Activated naive CD4-positive, alpha-beta T cell treated with anti-CD3 and anti-CD28 coated beads, Interleukin-2, amount 50 U/mL, for 24 hours (primary cell): ENCODE data around the gene NIT1.

ENCODE experiments used
- H3K27ac Mint-ChIP-seq: one replicate; pipeline ENCODE4 v1.8.0; 2021; ENCODE audit warnings: mild to moderate bottlenecking, mixed read lengths
- H3K27me3 Mint-ChIP-seq: one replicate; pipeline ENCODE4 v1.8.0; 2021; ENCODE audit warnings: mixed read lengths
- H3K36me3 Mint-ChIP-seq: one replicate; pipeline ENCODE4 v1.8.0; 2021; ENCODE audit warnings: mixed read lengths
- H3K4me1 Mint-ChIP-seq: one replicate; pipeline ENCODE4 v1.8.0; 2021; ENCODE audit warnings: mixed read lengths
- H3K4me3 Mint-ChIP-seq: one replicate; pipeline ENCODE4 v1.8.0; 2021; ENCODE audit warnings: mild to moderate bottlenecking, mixed read lengths
- H3K9me3 Mint-ChIP-seq: one replicate; pipeline ENCODE4 v1.8.0; 2021; ENCODE audit warnings: mixed read lengths

Gene NIT1, protein sequence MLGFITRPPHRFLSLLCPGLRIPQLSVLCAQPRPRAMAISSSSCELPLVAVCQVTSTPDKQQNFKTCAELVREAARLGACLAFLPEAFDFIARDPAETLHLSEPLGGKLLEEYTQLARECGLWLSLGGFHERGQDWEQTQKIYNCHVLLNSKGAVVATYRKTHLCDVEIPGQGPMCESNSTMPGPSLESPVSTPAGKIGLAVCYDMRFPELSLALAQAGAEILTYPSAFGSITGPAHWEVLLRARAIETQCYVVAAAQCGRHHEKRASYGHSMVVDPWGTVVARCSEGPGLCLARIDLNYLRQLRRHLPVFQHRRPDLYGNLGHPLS

DNA sequence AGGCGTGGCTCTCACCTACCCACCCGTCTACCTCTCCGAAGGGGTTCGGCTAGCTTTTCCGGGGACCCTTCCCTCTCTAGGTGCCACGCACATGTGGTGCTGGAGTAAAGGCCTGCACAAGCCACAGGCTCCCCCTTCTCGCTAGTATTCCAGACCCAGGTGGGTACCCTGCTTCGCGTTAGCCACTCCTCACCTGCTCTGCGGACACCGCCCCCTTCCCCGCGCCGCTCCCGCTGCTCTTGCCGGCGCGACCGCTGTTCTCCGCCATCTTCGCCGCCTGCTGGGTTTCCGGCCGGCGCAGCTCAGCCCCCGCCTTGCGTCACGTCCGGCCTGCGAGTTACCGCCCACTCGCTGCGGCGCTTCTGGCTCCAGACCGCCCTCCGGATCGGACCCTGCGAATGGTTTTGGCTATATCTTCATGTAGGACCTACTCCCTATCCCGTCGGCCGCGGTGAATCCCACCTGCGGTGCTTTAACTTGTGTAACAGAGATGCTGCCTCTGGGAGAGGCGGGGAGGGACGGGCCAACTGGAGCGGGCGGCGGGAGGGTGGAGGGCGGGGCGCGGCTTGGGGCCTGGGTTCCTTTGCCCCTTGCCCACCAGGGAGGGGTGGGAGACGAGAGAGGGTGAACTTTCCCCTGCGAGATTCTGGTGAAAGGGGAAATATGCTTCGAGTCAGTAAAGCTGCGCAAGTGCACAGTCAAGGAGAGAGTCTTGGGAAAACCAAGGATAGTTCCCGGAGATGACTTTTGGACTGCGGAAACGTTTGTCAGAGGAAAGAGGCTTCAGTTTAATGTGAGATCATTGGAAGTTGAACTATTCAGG lies at the start of gene NIT1, which contains the start of gene PFDN2:
Gene NIT1 (plus strand): TSS at position 347 of the 823 bp plus-strand sequence. CDS start 72 bp downstream, at position 419.
Gene PFDN2 (minus strand): TSS at position 279 of the 823 bp plus-strand sequence. CDS start 11 bp downstream, at position 268.
- Mint-ChIP-seq H3K27ac (peak within 1 kb of the TSS; percentile 96), H3K9me3 (no peaks in the 10 kb centered on the region), H3K36me3 (peaks cover 14% of the 10 kb centered on the region), H3K4me1 (peaks cover 72% of the 10 kb centered on the region), H3K27me3 (no peaks in the 10 kb centered on the region), H3K4me3 (peak within 1 kb of the TSS; percentile 90)

DNA sequence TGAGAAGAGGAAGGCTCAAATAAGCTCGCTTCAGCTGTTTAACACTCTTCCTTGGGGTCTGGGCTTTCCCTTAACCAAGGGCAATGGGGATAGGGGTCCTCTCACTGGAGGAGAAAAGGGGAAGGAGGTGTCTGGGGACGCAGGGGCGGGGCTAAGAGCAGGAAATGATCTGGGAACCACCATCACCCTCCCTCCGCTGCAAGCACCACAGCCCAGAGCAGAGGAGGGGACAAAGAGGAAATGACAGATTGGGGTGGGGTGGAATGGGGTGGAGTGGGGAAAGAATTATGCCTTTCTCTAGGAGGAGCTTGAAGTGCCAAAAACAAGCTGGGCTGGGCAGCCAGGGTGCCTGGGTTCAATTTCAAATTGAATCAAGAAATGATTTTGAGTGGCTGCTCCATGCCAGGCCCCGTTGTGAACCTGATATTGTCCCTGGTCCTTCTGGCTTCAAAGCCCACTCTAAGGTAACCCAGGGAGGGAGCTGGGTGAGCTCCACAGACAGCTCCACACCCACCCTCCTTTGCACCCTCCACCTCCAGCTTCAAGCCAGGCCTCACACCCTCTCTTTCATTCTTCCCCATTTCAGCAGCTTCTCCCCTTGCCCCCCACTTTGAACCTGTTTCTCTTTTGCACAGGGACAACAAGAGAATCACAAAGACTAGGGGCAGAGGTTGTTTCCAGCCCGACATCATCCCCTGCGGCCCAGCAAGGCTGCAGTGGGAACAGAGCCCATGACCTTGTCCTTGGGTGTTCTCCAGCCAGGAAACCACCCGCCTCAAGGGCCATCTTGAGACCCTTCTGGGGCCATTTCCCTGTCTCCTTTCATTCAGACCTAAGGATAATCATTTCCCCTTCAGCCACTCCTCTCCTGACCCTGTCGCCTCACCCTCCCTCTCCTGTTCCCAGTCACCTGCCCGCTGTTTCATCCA lies 49.3 kb upstream of the NIT1 start:
- no peaks in the 10 kb centered on the region for H3K27me3 Mint-ChIP-seq
- H3K4me1 Mint-ChIP-seq = peaks cover 76% of the 10 kb centered on the region
- H3K4me3 Mint-ChIP-seq = peak overlapping the region; percentile 95
- peaks cover 8% of the 10 kb centered on the region for H3K36me3 Mint-ChIP-seq
- H3K27ac Mint-ChIP-seq = peak overlapping the region; percentile 97
- H3K9me3 Mint-ChIP-seq = no peaks in the 10 kb centered on the region

DNA sequence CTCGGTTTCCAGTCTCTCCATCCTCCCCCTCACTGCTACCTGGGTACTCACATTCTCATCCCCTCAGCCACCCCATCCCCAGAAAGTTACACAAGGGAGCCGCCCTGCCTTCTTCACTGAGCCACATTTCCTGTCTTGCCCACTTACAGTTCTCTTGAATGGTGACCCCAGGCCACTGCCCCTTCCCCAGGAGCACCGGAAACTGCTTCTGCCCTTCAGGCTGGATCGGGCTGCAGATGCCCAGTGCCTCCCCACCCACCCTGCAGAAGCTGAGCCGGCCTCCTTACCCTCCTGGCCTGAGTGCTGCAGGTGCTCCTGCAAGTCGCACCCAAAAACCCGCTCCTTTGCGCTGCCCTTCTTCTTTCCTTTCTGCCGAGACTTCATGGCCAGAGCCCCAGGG lies 48.7 kb upstream of the NIT1 start:
- peaks cover 8% of the 10 kb centered on the region for H3K36me3 Mint-ChIP-seq
- H3K27ac Mint-ChIP-seq = peak overlapping the region; percentile 97
- H3K4me3 Mint-ChIP-seq = peak overlapping the region; percentile 95
- no peaks in the 10 kb centered on the region for H3K9me3 Mint-ChIP-seq
- H3K27me3 Mint-ChIP-seq = no peaks in the 10 kb centered on the region
- H3K4me1 Mint-ChIP-seq = peaks cover 69% of the 10 kb centered on the region

DNA sequence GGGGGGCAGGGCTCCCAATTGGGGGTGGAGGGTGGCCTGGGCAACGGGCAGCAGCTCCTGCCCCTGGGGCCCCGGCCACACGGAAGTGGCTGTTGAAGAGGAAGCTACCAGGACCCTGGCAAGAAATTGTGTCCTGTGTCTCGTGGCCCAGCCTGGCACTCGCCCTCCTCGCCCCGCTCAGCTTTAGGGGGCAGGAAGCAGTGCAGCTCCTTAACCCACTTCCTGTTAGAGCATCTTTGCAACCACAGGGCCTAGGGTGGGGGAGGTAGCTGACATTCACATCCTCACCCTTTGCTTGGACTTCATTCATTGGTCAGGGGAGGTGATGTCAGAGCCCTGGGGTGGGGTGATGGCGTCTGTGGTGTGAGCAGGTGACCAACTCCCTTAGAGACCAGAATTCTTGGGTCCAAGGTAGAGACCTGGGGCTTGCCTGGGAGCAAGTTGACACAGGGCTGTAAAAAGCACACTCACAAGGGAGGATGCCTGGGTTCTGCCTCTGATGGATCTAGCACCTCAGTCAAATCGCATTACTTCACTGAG lies 48.1 kb upstream of the NIT1 start, which contains the start of gene ARHGAP30:
Gene ARHGAP30 (minus strand): TSS at position 161 of the 540 bp plus-strand sequence. CDS start 267 bp downstream, outside the sequence.
- H3K9me3 Mint-ChIP-seq = no peaks in the 10 kb centered on the region
- no peaks in the 10 kb centered on the region for H3K27me3 Mint-ChIP-seq
- H3K4me3 Mint-ChIP-seq = peak within 1 kb of the TSS; percentile 95
- peaks cover 3% of the 10 kb centered on the region for H3K36me3 Mint-ChIP-seq
- peaks cover 64% of the 10 kb centered on the region for H3K4me1 Mint-ChIP-seq
- H3K27ac Mint-ChIP-seq = peak within 1 kb of the TSS; percentile 97

DNA sequence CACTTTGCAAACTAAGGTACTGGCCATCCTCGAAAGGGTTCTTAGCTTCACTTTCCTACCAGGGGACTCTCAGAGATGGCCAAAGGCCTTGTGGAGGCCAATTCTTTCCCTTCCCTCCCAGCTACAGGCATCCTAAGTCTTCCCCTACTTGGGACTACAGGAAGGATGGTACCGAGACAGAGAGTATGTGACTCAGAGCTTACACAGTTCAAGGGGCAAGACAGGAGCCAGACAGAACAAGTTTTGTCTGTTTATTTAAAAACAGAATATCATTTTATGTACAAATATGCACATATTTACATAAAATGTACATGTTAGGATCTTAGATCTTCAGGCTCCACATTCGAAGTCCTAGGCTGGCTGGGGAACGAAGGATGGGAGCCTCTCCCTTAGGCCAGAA lies 47.1 kb upstream of the NIT1 start:
- Mint-ChIP-seq H3K27ac (peak overlapping the region; percentile 97), H3K4me1 (peaks cover 58% of the 10 kb centered on the region), H3K27me3 (no peaks in the 10 kb centered on the region), H3K9me3 (no peaks in the 10 kb centered on the region), H3K36me3 (peaks cover 3% of the 10 kb centered on the region), H3K4me3 (peak overlapping the region; percentile 75)

DNA sequence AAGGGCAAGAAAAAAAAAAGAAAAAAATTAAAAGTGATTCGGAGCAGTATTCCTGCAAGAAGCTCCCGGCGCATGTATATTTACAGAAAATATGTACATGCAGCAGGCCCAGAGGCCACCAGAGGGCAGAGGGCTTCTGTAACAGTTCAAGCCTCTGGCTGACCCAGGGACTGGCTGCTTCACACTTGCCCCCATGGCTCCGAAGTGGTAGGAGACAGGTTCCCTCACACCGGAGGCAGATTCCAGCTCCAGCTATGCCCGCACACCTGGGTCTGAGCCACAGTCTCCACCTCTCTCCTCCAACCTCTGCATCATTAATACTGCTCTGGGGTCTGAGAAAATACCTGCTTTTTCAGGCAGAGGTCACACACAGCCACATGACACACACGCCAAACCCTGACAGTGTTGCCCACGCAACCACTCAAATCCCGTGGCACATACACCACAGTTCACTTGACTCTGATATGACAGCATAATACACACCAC lies 46.0 kb upstream of the NIT1 start:
- Mint-ChIP-seq H3K27me3 (no peaks in the 10 kb centered on the region), H3K9me3 (no peaks in the 10 kb centered on the region), H3K27ac (peak overlapping the region; percentile 19), H3K4me3 (no peak overlapping the region), H3K4me1 (peaks cover 49% of the 10 kb centered on the region), H3K36me3 (no peaks in the 10 kb centered on the region)

DNA sequence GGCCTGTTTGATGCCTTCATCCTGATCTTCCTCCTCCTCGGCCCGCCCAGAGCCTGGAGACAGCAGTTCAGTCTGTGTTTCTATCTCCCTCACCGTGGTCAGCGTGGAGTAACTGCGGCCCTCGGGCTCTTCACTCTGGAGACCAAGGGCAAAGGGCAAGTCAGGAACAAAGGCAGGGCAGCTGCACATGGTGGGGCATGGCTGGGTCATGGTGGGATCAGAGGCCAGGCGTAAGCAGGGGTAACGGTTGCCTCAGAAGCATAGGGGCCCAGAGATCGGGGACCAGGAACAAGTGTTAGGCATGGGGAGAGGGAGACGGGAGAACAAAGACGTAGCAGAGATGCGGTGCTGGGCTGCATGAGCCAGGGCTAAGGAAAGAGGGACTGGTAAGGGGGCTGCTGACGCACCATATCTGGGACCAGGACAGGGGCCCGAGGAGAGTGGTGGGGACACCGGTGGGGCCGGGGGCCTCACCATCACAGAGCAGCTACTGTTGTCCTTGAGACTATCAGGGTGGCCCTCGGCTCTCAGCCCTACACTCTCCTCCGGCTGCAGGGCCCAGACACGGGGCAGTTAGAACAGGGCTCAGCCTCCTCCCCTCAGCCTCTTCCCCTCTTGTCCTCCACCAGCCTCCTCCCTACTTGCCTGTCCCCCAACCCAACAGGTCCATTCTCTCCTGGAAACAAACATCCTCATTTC lies 45.0 kb upstream of the NIT1 start:
- Mint-ChIP-seq H3K4me3 (no peak overlapping the region), H3K27me3 (no peaks in the 10 kb centered on the region), H3K27ac (peak overlapping the region; percentile 27), H3K36me3 (no peaks in the 10 kb centered on the region), H3K4me1 (peaks cover 39% of the 10 kb centered on the region), H3K9me3 (no peaks in the 10 kb centered on the region)

DNA sequence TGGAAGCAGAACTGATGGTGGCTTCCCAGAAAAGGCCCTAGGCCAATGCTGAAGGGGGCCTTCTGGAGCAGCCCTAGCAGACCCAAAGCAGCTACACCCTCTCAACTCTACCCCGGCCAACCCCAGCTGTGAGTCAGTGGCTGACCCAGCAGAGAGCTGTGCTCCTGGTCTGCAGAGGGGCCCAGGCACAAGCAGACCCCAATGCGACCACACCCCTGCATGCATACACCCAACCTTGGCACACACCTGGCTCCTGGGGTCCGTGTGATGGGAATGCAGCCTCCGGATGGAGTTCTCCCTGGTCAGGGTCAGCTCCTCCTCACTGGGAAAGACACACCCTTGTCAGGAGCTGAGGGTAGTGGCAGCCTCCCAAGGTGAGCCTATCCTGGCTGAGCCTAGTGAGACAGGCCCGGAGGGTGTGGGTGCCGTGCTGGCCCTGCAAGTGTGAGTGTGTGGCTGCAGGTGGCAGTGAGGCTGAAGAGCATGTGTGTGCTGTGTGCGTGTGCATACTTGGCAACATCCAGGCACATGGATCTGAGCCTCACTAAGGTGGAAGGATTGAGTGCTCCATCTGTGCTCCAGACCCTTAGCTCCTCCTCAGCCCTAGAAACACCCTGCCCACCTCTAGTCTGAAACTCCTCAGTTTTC lies 44.3 kb upstream of the NIT1 start:
- Mint-ChIP-seq H3K9me3 (no peaks in the 10 kb centered on the region), H3K36me3 (no peaks in the 10 kb centered on the region), H3K27ac (no peak overlapping the region), H3K4me1 (peaks cover 33% of the 10 kb centered on the region), H3K4me3 (no peak overlapping the region), H3K27me3 (no peaks in the 10 kb centered on the region)

DNA sequence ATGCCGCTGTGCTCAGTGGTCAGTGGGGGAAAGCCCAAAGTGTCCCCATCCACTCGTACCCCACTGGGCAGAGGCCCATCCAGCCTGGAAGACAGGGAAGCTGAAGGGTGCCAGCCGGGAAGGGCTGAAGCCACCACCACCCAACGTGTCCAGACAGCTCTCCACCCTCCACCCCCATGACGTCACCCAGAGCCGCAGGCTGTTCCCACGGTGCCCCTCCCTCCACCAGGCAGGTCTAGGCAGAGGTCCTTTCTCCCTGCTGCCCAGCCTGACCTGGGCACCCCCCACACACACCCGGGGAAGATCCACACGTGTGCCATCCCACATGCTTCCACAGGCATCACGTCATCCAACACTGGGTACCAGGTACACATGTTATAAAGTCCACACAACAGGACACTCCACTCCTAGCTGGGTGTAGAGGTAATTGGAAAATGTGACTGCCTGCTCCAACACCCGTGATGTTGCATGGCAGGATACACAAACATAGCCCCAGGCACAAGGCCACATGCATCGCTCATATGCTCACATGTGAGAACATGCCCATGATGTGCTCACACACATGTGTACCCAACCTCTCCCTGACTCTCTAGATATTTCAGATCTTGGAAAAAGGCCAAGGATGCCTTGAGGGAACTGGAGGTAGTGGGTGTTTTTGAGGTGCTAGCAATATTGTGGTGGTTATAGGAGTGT lies 43.1 kb upstream of the NIT1 start:
- no peak overlapping the region for H3K27ac Mint-ChIP-seq

DNA sequence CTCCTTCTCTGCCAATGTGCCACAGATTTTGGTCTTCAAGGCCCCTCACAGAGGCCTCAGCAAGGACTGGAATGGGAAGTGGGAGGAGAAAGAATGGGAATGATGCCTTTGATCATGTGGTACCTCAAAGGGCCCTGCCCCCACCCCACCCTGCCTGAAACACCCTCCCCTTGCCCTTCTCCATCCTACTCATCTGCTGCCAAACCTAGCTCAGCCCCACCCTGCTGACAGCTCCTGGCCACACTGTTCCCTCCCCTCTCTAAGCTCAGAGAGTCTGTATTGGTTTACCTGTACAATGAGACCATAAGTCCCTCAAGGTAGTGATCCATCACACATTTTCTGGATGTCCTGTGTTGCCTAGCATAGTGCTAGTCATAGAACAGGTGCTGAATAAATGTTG lies 41.5 kb upstream of the NIT1 start:
- Mint-ChIP-seq H3K4me1 (peaks cover 9% of the 10 kb centered on the region), H3K9me3 (no peaks in the 10 kb centered on the region), H3K36me3 (no peaks in the 10 kb centered on the region), H3K27me3 (no peaks in the 10 kb centered on the region), H3K27ac (no peak overlapping the region), H3K4me3 (no peak overlapping the region)

More for the DNA sequence above, 43.1 kb upstream of the NIT1 start:
- Mint-ChIP-seq H3K4me1 (peaks cover 25% of the 10 kb centered on the region), H3K36me3 (no peaks in the 10 kb centered on the region), H3K9me3 (no peaks in the 10 kb centered on the region), H3K4me3 (no peak overlapping the region), H3K27me3 (no peaks in the 10 kb centered on the region)

DNA sequence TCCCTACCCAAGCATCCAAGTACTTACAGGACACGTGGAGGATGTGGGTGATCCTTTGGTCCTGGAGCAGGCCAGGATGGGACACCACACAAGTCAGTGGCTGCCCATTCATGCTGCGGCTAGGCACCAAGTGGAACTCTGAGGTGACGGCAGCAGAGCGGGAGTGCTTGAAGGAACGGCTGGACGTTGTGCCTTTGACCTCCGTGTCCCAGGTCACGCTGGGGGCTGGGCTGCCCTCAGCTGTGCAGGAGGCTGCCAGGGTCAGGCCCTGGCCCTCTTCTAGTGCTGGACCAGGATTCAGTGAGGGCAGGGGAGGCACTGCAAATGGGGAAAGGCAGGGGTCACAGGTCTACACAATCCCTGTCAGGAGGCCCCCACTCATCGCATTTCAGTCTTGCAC lies 40.5 kb upstream of the NIT1 start:
- Mint-ChIP-seq H3K27ac (no peak overlapping the region), H3K36me3 (no peaks in the 10 kb centered on the region), H3K27me3 (no peaks in the 10 kb centered on the region), H3K9me3 (no peaks in the 10 kb centered on the region), H3K4me3 (no peak overlapping the region), H3K4me1 (no peaks in the 10 kb centered on the region)

DNA sequence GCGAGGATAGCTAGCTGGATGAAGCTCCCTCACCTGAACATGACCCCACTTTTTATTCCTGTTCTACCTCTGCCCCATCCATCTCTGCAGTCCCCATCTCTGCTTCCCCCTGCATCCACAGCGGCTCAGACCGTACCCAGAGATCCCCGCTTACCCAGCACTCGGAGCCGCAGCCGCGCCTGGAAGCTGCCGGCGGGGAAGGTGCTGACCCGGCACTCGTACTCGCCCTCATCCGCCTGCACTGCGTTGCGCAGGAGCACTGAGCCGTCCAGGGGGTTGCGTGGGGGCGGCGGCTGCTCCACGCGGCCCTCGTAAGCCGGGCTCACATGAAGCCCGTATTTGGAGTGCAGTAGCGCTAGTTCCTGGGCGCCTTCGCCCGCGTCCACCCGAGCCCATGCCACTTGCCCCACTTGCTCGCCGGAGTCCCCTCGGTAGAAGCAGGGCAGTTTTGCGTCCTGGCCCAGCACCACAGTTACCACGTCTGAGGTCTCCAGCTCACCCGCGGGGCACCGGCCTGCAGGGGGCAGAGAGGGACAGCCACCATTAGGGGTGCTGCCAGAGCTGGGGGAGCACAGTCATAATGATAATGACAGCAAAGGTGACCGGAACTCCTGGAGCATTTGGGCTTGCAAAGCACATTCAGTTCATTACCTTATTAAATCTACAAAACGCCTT lies 38.3 kb upstream of the NIT1 start:
- no peaks in the 10 kb centered on the region for H3K36me3 Mint-ChIP-seq
- H3K27me3 Mint-ChIP-seq = no peaks in the 10 kb centered on the region
- no peaks in the 10 kb centered on the region for H3K4me1 Mint-ChIP-seq
- no peak overlapping the region for H3K27ac Mint-ChIP-seq
- H3K4me3 Mint-ChIP-seq = no peak overlapping the region
- no peaks in the 10 kb centered on the region for H3K9me3 Mint-ChIP-seq
